ENCODE data around the gene DIRAS1.
"Not testable (repeated sequence)": the region's sequence is repeated elsewhere in the genome, so short reads cannot be mapped to it uniquely, and the experiment has no call there.

The DIRAS1 gene

GRCh38 chr19:2726160-2726855 lies 5.1 kb upstream of the DIRAS1 start:
- no peak for DNase-seq

- DNase-seq: no peak
Measured at GRCh38 chr19:2724148-2724557, 3.0 kb upstream of the DIRAS1 start.

- DNase-seq: no peak
Measured at GRCh38 chr19:2723747-2724146, 2.6 kb upstream of the DIRAS1 start.

GRCh38 chr19:2723345-2723715 lies 2.2 kb upstream of the DIRAS1 start:
- DNase-seq: no peak

GRCh38 chr19:2722541-2723344 lies 1.6 kb upstream of the DIRAS1 start:
- no peak for DNase-seq

- DNase-seq: no peak
Measured at GRCh38 chr19:2721570-2722540, 683 bp upstream of the DIRAS1 start.

GRCh38 chr19:2719920-2720776 lies 1.0 kb downstream of the DIRAS1 start:
- no peak for DNase-seq

- DNase-seq: no peak
Measured at GRCh38 chr19:2719232-2719735, 1.9 kb downstream of the DIRAS1 start.

- DNase-seq: no peak
Measured at GRCh38 chr19:2717638-2718541, 3.3 kb downstream of the DIRAS1 start.

- DNase-seq: no peak
Measured at GRCh38 chr19:2716722-2717637, 4.2 kb downstream of the DIRAS1 start.

- no peak for DNase-seq
Measured at GRCh38 chr19:2716275-2716650, 4.9 kb downstream of the DIRAS1 start.

GRCh38 chr19:2715470-2716274 lies 5.5 kb downstream of the DIRAS1 start:
- DNase-seq: no peak

GRCh38 chr19:2714531-2715269 lies 6.5 kb downstream of the DIRAS1 start:
- DNase-seq: no peak

GRCh38 chr19:2714102-2714501 lies 7.1 kb downstream of the DIRAS1 start:
- not testable (repeated sequence) for DNase-seq

- DNase-seq: not testable (repeated sequence)
Measured at GRCh38 chr19:2713170-2713569, 8.0 kb downstream of the DIRAS1 start.

- DNase-seq: no peak
Measured at GRCh38 chr19:2711875-2712205, 9.3 kb downstream of the DIRAS1 start.

GRCh38 chr19:2711172-2711874 lies 9.8 kb downstream of the DIRAS1 start:
- DNase-seq: no peak

GRCh38 chr19:2706251-2706650 lies 14.9 kb downstream of the DIRAS1 start:
- no peak for DNase-seq

All from activated CD4-positive, alpha-beta T cell treated with anti-CD3 and anti-CD28 coated beads, Interleukin-2, Interleukin-6, amounts not matched to agents 100 ng/mL and 50 ng/mL, durations not matched to agents 16 hours and 8 hours (primary cell).